HFF-Myc (cell line): ENCODE data around the gene NME9.

Experiments
- DNase-seq: peaks from one replicate; pipeline ENCODE4 v3.0.0-alpha.2; 2011; ENCODE audit warnings: low read depth; ENCODE audit errors: extremely low read depth
- H3K4me3 ChIP-seq: replicated peaks from 2 replicates; pipeline ENCODE4 v1.5.1; 2011; ENCODE audit warnings: low read depth, mild to moderate bottlenecking, control low read depth, low read length
- CTCF ChIP-seq: IDR thresholded peaks from 2 replicates; pipeline ENCODE4 v1.5.1; 2012; ENCODE audit warnings: mild to moderate bottlenecking, low read depth, low read length, control low read depth; ENCODE audit errors: missing control alignments

The NME9 gene

GRCh38 chr3:138267083-138267482 is 62.6 kb downstream of the NME9 start:
- no peak for DNase-seq
- no peak for TF ChIP-seq CTCF
- no peak overlapping the region for H3K4me3 ChIP-seq

- no peak for DNase-seq
- no peak overlapping the region for H3K4me3 ChIP-seq
- no peak for TF ChIP-seq CTCF
Observed at GRCh38 chr3:138265745-138266144, 63.9 kb downstream of the NME9 start.

- TF ChIP-seq CTCF, result no peak
- no peak for DNase-seq
- H3K4me3 ChIP-seq, result no peak overlapping the region
Observed at GRCh38 chr3:138263104-138263503, 66.5 kb downstream of the NME9 start.

GRCh38 chr3:138260611-138261010 is 69.0 kb downstream of the NME9 start:
- DNase-seq, result no peak
- no peak for TF ChIP-seq CTCF
- H3K4me3 ChIP-seq, result no peak overlapping the region

GRCh38 chr3:138259126-138259525 is 70.5 kb downstream of the NME9 start:
- H3K4me3 ChIP-seq, result no peak overlapping the region
- no peak for TF ChIP-seq CTCF
- DNase-seq, result no peak

- no peak for DNase-seq
- TF ChIP-seq CTCF, result no peak
Observed at GRCh38 chr3:138257986-138258385, 71.7 kb downstream of the NME9 start.

GRCh38 chr3:138256022-138256421 is 73.6 kb downstream of the NME9 start:
- DNase-seq, result no peak
- H3K4me3 ChIP-seq, result no peak overlapping the region
- TF ChIP-seq CTCF, result no peak

More at GRCh38 chr3:138257986-138258385, 71.7 kb downstream of the NME9 start:
- H3K4me3 ChIP-seq, result no peak overlapping the region
